KOPT-K1 (cell line): Measurements from ENCODE around the gene PITPNM1.
"Not testable (repeated sequence)": the region's sequence is repeated elsewhere in the genome, so short reads cannot be mapped to it uniquely, and the experiment has no call there.

ENCODE experiments used
- H3K27ac ChIP-seq: fragments of 200-600 bp; sonication (generic); 2 replicates; pipeline ENCODE4 v1.5.1; 2016; ENCODE audit warnings: antibody characterized with exemption, mild to moderate bottlenecking, low read depth, low read length; ENCODE audit not compliant: poor library complexity, severe bottlenecking
- H3K36me3 ChIP-seq: fragments of 200-600 bp; sonication (generic); 2 replicates; pipeline ENCODE4 v1.5.1; 2017; ENCODE audit warnings: antibody characterized with exemption, mild to moderate bottlenecking, low read length, moderate library complexity; ENCODE audit not compliant: insufficient read depth
- H3K9me3 ChIP-seq: fragments of 200-600 bp; sonication (generic); 2 replicates; pipeline ENCODE4 v1.5.1; 2017; ENCODE audit warnings: antibody characterized with exemption, low read length, mild to moderate bottlenecking; ENCODE audit not compliant: insufficient read depth, poor library complexity, severe bottlenecking

Gene PITPNM1

DNA sequence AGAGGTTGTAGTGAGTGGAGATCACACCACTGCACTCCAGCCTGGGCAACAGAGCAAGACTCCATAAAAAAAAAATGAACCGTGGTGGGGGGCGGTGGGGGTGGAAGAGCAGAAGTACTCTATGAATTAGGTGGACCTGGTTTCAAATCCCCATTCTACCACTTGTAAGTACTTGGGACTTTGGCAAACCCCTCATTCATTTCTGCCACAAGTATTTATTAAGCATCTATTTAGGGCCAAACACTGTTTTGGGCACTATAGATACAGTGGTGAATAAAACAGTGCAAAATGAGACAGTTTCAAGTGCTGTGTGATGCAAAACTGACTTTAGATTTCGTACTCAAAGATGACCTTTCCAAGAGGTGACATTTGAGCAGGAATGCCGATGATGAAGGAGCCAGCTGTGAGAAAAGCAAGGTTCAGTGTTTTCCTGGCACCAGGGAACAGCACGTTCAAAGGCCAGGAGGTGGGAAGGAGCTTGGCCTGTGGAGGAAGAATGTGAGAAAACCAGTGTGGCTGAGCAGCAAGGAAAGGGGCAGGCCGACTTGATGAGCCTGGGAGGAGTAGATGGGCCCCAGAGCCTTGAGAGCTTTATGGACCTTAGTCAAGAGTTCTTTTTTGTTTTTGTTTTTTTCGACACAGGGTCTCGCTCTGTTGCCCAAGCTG, 34.7 kb downstream of the PITPNM1 start:
- H3K9me3 ChIP-seq = no peaks in the 10 kb centered on the region
- no peak overlapping the region for H3K27ac ChIP-seq
- no peaks in the 10 kb centered on the region for H3K36me3 ChIP-seq

DNA sequence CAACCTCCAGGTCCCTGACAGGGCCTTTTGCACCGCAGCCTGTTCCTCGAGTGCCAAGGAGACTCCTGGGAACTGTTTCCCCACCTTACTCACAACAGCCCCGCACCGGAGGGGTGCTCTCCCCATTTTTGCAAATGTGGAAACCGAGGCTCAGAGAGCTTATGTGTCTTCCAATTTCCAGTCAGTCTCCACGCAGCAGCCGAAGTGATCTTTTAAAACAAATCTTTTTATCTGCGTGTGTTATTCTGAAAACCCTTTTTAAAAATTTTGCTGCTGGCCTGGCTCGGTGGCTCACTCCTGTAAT, 35.7 kb downstream of the PITPNM1 start:
- H3K9me3 ChIP-seq = no peaks in the 10 kb centered on the region
- H3K27ac ChIP-seq = peak overlapping the region; percentile 73
- no peaks in the 10 kb centered on the region for H3K36me3 ChIP-seq

DNA sequence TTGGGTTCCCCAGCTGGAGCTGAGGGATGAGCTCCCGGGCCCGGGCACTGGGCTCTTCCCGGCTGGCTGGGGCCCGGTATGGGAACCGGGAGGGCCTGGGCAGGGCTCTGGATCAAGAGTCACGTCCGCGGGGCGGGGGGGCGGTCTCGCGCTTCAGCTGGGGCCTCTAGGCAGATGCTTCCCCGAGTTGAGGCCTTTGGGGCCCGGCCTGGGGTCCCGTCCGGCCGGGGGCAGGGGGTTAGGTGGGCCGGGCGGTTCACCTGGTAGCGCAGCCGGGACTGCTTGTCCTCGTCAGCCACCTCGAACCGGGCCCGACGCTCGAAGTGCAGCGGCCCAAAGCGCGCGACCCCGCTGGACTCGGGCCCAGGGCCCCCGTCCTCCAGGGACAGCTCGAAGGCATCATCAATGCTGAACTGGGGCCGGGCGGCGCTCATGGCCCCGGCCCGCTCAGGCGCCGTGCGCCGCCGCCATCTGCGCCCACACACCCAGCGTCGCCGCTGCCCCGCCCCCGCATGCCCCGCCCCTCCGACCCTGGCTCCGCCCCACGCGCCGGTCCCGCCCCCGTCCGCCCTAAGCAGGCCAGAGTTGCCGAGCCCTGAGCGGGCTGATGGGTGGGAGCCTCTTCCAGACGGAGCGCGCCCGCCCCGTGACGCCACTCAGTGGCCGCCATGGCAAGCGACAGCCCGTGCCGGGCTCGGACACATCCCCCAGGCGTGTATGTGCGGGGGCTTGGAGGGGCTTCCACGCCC, 36.2 kb downstream of the PITPNM1 start, which contains the start of gene TMEM134:
Gene TMEM134 (minus strand): TSS at position 493 of the 749 bp plus-strand sequence. CDS start 59 bp downstream, at position 434.
- H3K36me3 ChIP-seq = no peaks in the 10 kb centered on the region
- peak within 1 kb of the TSS; percentile 73 for H3K27ac ChIP-seq
- H3K9me3 ChIP-seq = no peaks in the 10 kb centered on the region

DNA sequence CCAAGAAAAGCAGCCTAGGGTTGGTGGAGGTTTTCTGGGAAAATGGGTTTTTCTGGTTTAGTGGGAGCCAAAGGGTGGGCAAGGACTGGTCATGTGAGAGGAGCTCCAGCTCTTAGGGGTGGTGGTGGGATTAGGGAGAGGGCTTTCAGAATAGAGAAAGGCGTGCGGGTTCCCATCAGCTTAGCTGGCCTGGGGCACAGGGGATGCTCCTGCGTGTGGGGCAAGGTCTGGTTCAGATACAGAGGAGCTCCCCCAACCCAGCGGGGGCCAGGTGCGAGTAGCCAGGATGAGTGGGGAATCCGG, 36.8 kb downstream of the PITPNM1 start:
- Histone ChIP-seq H3K27ac (peak overlapping the region; percentile 73), H3K36me3 (no peaks in the 10 kb centered on the region), H3K9me3 (no peaks in the 10 kb centered on the region)

GRCh38 chr11:67468056-67468455, 37.1 kb downstream of the PITPNM1 start:
- Histone ChIP-seq H3K9me3 (no peaks in the 10 kb centered on the region), H3K36me3 (no peaks in the 10 kb centered on the region), H3K27ac (peak overlapping the region; percentile 73)

DNA sequence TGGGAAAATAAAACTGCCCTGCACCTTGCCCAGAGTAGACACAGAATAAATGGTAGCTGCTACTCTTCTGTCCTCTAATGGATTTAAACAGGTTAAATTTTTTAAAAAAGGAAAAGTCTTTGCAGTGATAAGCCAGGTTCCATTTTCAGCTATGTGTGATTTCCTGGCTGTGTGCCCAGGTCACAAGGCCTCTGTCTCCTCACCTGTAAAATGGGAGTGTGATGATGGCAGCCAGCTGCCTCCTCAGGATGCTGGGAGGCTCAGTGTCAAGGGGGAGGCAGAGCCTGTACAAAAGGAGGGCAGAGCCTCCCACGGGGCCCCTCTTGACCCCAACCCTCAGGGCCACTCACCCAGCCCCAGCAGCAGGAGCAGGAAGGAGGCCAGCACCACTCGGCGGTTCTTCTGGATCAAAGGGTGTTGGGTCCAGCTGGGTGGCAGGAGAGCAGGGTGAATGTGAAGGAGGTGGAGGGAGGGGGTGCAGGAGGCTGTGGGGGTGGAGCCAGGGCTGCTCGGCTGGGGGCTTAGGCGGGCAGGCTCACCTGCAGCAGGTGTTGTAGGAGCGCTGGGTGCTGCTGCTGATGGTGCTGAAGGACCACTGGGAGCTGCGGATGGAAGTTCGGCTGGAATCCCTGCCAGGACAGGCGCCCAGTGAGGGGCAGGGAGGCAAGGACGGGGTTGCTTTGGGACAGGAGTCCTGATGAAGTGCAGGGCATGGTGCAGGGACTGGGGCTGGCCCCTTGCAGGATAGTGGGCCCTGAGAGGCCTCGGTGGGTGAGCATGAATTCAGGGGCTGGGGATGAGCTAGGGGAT, 38.0 kb downstream of the PITPNM1 start:
- Histone ChIP-seq H3K27ac (peak overlapping the region; percentile 11), H3K9me3 (no peaks in the 10 kb centered on the region), H3K36me3 (no peaks in the 10 kb centered on the region)

DNA sequence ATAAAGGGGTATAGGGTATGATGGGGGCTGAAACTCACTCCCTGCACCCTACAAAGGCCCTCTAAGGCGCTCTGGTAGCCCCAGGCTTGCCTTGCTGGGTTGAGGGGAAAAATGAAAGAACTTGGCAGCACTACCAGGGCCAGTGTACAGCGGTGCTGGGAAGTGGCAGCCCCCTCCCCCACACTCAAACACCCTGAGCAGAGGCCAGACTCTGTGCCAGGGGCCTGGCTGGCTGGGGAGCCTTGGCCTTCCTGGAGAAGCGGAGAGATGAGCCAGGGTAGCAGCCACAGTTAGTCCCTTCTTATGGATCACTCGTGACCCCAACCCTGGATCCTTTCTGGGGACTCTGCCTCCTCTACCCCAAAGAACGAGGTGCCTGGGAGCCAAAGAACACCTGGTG, 38.8 kb downstream of the PITPNM1 start:
- no peaks in the 10 kb centered on the region for H3K36me3 ChIP-seq
- H3K9me3 ChIP-seq = no peaks in the 10 kb centered on the region
- H3K27ac ChIP-seq = peak overlapping the region; percentile 11

GRCh38 chr11:67465530-67465929, 39.6 kb downstream of the PITPNM1 start:
- peak overlapping the region; percentile 86 for H3K27ac ChIP-seq
- not testable (repeated sequence) for H3K9me3 ChIP-seq, H3K36me3 ChIP-seq

DNA sequence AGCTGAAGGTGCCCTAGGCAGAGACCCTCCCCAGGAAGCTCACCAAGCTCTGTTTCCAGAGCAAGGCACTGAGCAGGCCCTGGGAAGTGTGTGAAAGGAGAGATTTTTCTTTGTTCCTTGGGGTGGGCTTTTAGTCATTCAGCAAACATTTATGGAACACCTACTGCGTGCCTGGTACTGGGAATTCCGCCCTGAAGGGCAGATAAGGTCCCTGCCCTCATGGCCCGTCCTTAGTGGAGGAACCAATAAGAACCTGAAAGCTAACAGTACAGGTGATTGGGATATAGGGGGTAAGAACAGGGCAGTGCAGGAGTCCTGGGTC, 40.0 kb downstream of the PITPNM1 start:
- no peaks in the 10 kb centered on the region for H3K36me3 ChIP-seq
- H3K27ac ChIP-seq = peak overlapping the region; percentile 86
- H3K9me3 ChIP-seq = no peaks in the 10 kb centered on the region

- Histone ChIP-seq H3K27ac (peak overlapping the region; percentile 86), H3K36me3 (no peaks in the 10 kb centered on the region), H3K9me3 (no peaks in the 10 kb centered on the region)
Observed at GRCh38 chr11:67464411-67465188, 40.6 kb downstream of the PITPNM1 start.

DNA sequence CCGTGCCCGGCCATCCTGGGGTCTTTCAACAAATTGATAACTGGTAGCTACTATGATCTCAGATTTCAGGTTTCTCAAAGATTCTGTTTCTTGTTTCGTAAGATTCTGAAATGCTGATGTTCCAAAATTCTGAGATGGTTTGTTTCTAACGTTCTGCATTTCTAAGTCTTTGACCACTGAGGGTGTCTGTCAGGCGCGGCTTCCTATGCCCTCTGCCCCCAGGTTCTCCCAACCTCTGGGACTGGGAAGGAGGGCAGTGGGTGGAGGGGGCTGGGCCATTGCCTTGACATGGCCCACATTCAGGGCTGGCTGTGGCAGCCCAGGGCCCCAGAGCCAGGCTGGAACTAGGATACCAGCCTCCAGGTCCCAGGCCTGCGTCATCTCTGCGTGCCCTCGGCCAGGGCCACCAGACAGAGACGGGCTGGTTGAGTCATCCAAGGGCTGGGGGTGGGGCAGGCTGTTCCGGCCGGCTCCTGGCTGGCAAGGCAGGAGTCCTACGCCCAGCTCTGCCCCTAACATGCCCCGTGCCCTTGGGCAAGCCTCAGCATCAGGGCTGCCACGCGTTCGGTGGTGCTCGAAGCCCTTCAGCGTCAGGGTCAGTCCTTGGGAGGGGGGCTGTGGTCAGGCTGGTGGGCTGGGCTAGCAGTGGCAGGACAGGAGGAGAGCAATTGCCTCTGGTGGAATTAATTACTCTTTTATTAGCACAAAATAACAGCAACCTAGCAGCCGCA, 41.3 kb downstream of the PITPNM1 start:
- Histone ChIP-seq H3K27ac (peak overlapping the region; percentile 86), H3K9me3 (no peaks in the 10 kb centered on the region), H3K36me3 (no peaks in the 10 kb centered on the region)

DNA sequence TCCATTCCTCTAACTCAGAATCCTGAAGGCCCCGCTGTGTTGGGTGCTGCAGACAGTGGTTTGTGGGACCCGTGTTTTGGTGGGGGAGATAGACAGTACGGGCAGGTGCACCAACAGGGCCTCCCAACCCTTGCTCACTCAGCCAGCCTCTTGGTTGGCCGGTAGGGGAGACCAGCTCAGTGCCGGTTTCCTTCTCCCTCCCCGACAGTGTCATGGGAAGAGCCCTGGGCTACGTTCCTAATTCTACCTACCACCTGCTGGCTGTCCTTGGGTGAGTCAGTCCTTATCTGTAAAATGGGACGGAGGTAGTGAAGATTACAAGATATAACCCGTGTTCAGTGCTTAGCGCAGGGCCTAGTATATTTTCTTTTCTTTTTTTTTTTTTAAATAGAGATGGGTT, 42.0 kb downstream of the PITPNM1 start:
- no peaks in the 10 kb centered on the region for H3K9me3 ChIP-seq
- no peak overlapping the region for H3K27ac ChIP-seq
- H3K36me3 ChIP-seq = no peaks in the 10 kb centered on the region

DNA sequence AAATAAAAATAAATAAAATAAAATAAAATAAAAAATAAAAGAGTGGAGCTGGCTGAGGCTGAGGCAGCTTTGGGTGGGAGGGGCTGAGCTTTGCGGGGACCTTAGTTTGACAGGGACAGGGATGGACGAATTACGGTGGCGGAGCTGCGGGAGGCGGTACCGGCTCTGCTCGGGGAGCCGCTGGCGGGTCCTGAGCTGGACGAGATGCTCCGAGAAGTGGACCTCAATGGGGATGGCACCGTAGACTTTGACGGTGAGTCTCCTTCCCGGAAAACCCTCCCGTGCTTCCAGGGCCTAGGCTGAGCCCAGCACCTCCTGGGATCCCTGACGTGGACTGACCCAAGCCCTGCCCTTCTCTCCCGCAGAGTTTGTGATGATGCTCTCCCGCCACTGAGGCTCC, 46.9 kb downstream of the PITPNM1 start:
- H3K9me3 ChIP-seq = no peaks in the 10 kb centered on the region
- no peak overlapping the region for H3K27ac ChIP-seq
- H3K36me3 ChIP-seq = no peaks in the 10 kb centered on the region

DNA sequence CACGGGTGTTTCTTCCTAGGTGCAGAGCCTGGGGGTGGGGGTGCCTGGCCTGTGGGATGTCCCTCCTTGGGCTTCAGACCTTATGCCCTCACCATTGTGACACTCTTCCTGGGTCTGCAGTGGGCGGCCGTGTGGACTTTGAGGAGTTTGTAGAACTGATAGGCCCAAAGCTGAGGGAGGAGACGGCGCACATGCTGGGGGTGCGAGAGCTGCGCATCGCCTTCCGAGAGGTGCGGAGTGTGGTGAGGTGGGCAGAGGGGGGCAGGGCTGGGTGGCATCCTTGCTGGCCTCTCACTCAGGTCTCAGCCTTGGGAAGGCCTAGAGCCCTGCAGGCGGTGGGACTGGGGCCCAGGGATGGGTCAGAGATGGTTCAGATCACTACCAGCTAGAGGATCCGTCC, 47.7 kb downstream of the PITPNM1 start:
- Histone ChIP-seq H3K9me3 (no peaks in the 10 kb centered on the region), H3K36me3 (no peaks in the 10 kb centered on the region), H3K27ac (no peak overlapping the region)
